ENCODE data around the gene ARPC4. TPM values are rescaled to one million over a fixed set of nuclear protein-coding genes. Genes with fewer than 3 reads are reported as not detected.

ARPC4 gene
- total and polyA plus RNA-seq, 8 donors = 45.5 to 180 (median 123) TPM

DNA sequence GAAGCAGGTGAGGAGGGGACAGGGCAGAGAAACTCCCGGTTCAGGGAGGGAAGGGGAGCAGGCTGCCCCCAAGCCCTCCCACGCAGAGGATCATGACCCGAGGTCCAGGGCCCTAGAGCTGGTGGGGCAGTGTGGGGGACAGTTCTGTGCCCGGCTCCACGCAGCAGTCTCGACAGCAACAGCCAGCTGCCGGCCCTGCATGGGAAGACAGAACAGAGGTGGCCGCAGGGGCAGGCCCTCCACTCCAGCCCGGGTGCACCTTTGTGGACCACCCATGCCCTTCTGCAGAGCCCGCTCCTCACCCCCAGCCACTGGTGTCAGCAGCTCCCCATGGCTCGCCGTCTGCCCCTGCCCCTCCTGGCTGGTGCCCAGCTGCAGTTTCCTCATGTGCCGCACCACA is 35.5 kb upstream of the ARPC4 start:
- Histone ChIP-seq H3K9me3 (no peaks in the 10 kb centered on the region), H3K27me3 (no peaks in the 10 kb centered on the region), H3K27ac (no peak overlapping the region), H3K36me3 (peaks cover 50 to 98% (median 94%) of the 10 kb centered on the region in 4 donors), H3K4me3 (no peak overlapping the region), H3K4me1 (peaks cover 0 to 14% (median 9%) of the 10 kb centered on the region in 4 donors)
- no peak for DNase-seq
- intact Hi-C loops (cut with DNase I; ENCODE audit: low total_unique reads) = no loop called here
- no peak for TF ChIP-seq EP300 (IDR thresholded peaks at IDR 0.05)
- TF ChIP-seq POLR2AphosphoS5 (IDR thresholded peaks at IDR 0.05) = no peak
- no peak for TF ChIP-seq POLR2A (IDR thresholded peaks at IDR 0.05)
- TF ChIP-seq, protein P1, sequence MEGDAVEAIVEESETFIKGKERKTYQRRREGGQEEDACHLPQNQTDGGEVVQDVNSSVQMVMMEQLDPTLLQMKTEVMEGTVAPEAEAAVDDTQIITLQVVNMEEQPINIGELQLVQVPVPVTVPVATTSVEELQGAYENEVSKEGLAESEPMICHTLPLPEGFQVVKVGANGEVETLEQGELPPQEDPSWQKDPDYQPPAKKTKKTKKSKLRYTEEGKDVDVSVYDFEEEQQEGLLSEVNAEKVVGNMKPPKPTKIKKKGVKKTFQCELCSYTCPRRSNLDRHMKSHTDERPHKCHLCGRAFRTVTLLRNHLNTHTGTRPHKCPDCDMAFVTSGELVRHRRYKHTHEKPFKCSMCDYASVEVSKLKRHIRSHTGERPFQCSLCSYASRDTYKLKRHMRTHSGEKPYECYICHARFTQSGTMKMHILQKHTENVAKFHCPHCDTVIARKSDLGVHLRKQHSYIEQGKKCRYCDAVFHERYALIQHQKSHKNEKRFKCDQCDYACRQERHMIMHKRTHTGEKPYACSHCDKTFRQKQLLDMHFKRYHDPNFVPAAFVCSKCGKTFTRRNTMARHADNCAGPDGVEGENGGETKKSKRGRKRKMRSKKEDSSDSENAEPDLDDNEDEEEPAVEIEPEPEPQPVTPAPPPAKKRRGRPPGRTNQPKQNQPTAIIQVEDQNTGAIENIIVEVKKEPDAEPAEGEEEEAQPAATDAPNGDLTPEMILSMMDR (IDR thresholded peaks at IDR 0.05) = no peak
- whole genome bisulfite sequencing, 5 donors = 90 to 93% (median 91%) methylated on average over 13 of the region's 13 CpGs

DNA sequence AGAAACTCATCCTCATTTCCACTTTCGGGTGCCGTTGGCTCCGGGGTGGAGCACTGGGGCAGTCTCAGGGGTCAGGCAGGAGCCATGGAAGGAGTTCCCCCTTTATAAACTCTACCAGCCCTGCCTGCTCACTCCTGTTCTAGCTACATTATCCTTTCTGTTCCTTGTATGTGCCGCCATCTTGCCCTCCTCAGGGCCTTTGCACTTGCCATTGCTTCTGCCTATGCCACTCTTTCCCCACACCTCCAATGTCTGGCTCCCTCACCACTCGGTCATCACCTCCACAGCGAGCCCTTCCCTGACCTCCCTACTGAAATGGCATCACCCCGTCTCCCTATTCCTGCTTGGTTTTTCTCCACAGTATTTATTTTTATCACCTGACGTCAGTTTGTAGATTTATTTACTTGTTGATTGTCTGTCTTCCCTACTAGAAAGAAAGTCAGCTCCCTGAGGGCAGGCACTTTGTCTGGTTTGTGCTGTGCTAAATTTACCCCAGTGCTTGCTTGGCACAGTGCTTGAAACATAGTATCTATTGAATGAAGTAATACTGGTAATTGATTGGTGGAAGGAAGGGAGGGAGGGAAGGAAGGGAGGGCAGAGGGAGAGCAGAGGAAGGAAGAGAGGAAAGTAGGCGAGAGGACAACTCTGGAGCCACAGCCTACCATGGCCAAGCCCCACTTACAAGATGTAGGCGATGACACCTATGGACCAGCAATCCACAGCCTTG is 31.9 kb upstream of the ARPC4 start:
- H3K27ac ChIP-seq = no peak overlapping the region
- DNase-seq = no peak
- no peaks in the 10 kb centered on the region for H3K27me3 ChIP-seq
- H3K4me1 ChIP-seq = no peaks in the 10 kb centered on the region
- TF ChIP-seq, protein P1 (IDR thresholded peaks at IDR 0.05) = no peak
- TF ChIP-seq EP300 (IDR thresholded peaks at IDR 0.05) (no peak), POLR2A (IDR thresholded peaks at IDR 0.05) (no peak)
- H3K9me3 ChIP-seq = no peaks in the 10 kb centered on the region
- WGBS, 5 donors = 91 to 97% (median 95%) methylated on average over 10 of the region's 10 CpGs
- intact Hi-C loops (cut with DNase I; ENCODE audit: low total_unique reads) = no loop called here
- H3K36me3 ChIP-seq = peaks cover 42 to 93% (median 80%) of the 10 kb centered on the region in 4 donors
- no peak overlapping the region for H3K4me3 ChIP-seq

DNA sequence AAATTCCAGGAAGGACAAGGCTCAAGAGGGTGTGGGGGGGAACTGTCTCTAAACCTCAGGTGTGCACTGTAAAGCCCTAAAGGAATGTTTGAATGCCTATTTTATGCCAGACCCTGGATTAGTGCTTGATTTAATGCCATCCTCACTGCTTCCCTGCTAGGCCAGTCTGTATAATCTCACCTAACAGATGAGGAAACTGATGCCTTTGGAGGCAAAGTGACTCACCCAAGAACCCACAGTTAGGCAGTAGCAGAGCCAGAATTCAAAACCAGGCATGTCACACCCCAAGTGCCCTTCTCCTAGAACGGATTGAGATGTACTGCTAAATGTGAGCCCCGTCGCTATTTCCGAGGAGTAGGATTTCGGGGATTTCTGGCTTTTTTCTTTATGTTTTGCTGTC is 31.0 kb upstream of the ARPC4 start:
- TF ChIP-seq POLR2AphosphoS5 (IDR thresholded peaks at IDR 0.05) (no peak), EP300 (IDR thresholded peaks at IDR 0.05) (no peak), POLR2A (IDR thresholded peaks at IDR 0.05) (no peak)
- TF ChIP-seq, protein P1 (IDR thresholded peaks at IDR 0.05) = no peak
- no peak overlapping the region for H3K27ac ChIP-seq
- WGBS, 5 donors = 93 to 97% (median 96%) methylated on average over 5 of the region's 5 CpGs
- intact Hi-C loops (cut with DNase I; ENCODE audit: low total_unique reads) = no loop called here
- H3K4me1 ChIP-seq = peaks cover 0 to 5% (median 2%) of the 10 kb centered on the region in 4 donors
- DNase-seq = no peak
- H3K9me3 ChIP-seq = no peaks in the 10 kb centered on the region
- no peak overlapping the region for H3K4me3 ChIP-seq
- H3K36me3 ChIP-seq = peaks cover 32 to 87% (median 71%) of the 10 kb centered on the region in 4 donors
- H3K27me3 ChIP-seq = no peaks in the 10 kb centered on the region

DNA sequence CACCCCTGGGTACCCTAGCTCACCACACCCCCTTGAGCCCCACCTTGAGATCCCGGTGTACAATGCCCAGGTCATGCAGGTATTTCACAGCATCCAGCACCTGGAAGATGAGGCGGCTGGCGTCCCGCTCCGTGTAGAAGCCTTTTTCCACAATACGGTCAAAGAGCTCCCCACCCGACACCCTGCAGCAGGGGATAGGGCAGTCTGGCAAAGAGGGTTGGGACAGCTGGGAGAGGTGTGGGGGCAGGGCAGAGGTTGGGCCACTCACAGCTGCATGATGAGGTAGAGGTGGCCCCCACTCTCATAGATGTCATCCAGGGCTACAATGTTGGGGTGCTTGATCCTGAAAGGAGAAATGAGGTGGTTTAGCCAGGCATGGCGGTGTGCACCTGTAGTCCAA is 30.0 kb upstream of the ARPC4 start:
- no peaks in the 10 kb centered on the region for H3K27me3 ChIP-seq
- no peak for DNase-seq
- no peaks in the 10 kb centered on the region for H3K9me3 ChIP-seq
- H3K36me3 ChIP-seq = peaks cover 22 to 77% (median 62%) of the 10 kb centered on the region in 4 donors
- H3K27ac ChIP-seq = no peak overlapping the region
- no peak for TF ChIP-seq EP300 (IDR thresholded peaks at IDR 0.05)
- no peak for TF ChIP-seq POLR2AphosphoS5 (IDR thresholded peaks at IDR 0.05)
- TF ChIP-seq, protein P1 (IDR thresholded peaks at IDR 0.05) = no peak
- TF ChIP-seq POLR2A (IDR thresholded peaks at IDR 0.05) = no peak
- intact Hi-C loops (cut with DNase I; ENCODE audit: low total_unique reads) = no loop called here
- peaks cover under 1 to 14% (median 7%) of the 10 kb centered on the region in 4 donors for H3K4me1 ChIP-seq
- H3K4me3 ChIP-seq = no peak overlapping the region
- WGBS, 5 donors = 89 to 95% (median 91%) methylated on average over 7 to 8 of the region's 8 CpGs
